Measurements from ENCODE around the gene DDI1.

DDI1 gene

DNA sequence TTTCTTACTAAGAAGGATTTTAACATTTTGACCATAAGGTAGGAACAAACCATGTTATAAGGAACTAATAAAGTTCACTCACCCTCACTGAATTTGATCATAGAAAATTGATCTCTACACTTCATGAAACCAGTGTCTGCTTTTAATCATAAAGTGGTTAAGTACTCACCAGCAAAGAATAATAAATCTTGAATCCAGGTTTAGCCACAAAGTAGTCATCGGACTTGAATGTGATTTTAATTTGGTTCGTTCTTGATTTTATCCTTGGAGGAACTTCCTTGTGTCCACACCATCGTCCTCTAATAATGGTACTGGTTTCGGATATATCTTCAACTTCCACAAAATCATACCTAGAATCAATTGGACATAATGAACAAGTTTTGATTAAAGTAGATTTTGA lies 40.5 kb upstream of the DDI1 start:
- TF ChIP-seq, protein P1, sequence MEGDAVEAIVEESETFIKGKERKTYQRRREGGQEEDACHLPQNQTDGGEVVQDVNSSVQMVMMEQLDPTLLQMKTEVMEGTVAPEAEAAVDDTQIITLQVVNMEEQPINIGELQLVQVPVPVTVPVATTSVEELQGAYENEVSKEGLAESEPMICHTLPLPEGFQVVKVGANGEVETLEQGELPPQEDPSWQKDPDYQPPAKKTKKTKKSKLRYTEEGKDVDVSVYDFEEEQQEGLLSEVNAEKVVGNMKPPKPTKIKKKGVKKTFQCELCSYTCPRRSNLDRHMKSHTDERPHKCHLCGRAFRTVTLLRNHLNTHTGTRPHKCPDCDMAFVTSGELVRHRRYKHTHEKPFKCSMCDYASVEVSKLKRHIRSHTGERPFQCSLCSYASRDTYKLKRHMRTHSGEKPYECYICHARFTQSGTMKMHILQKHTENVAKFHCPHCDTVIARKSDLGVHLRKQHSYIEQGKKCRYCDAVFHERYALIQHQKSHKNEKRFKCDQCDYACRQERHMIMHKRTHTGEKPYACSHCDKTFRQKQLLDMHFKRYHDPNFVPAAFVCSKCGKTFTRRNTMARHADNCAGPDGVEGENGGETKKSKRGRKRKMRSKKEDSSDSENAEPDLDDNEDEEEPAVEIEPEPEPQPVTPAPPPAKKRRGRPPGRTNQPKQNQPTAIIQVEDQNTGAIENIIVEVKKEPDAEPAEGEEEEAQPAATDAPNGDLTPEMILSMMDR (IDR thresholded peaks at IDR 0.05; ENCODE audit: borderline replicate concordance, control extremely low read depth, extremely low read depth, insufficient read depth, missing control alignments), result no peak
- DNase-seq (ENCODE audit: low spot score), result no peak
- in situ Hi-C loops (cut with MboI; ENCODE audit: low sequenced_read_pairs, unreplicated experiment), result no loop called here

DNA sequence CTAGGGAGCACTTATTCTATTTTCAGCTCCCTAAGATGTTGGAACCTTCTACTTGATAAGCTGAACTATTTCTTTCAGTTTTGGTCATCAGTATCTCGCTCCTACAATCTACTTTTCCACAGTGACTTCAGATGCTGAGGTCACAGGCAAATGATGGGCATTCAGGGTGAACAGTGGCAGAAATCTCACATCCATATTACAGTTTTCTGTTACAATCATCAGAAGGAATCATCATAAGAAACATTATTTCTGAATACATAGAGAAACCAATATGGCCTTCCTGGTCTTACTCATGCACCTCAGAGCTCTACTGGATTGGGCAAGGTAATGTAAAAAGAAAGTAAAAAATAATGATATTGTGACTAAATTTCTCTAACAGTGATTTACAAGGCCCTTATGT lies 39.4 kb upstream of the DDI1 start:
- peak; percentile 3 for DNase-seq (ENCODE audit: low spot score)
- TF ChIP-seq, protein P1 (IDR thresholded peaks at IDR 0.05; ENCODE audit: borderline replicate concordance, control extremely low read depth, extremely low read depth, insufficient read depth, missing control alignments), result no peak
- in situ Hi-C loops (cut with MboI; ENCODE audit: low sequenced_read_pairs, unreplicated experiment), result no loop called here

DNA sequence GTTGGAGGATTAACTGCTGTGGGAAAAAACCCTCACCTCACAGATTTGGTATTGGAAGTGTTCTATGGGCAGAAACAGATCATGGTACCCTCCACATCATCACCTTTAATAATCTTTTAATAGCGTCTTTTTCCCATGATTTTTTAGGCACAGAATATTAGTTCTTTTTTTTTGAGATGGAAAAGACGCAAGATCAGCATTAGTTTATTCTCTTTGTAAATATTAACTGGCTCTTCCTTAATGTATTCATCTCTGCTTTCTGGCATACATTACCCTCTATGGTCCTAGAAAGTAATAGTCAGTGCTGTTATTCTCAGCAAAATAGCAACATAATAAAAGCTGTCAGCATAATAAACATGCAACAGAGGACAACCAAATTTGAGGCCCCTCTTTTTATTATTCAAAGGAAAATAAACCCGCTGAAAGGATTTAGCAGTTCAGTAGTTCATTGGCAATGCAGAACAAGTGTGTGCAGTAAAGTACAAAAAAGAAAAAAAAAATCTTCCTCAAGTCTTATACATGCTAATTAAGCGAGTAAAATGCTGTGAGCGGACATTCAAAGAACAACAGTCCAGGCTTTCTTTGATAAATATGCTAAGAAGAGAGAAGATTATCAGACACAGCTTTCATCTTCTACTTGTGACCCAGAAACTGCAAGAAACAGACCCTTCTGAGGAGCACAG lies 37.5 kb upstream of the DDI1 start:
- in situ Hi-C loops (cut with MboI; ENCODE audit: low sequenced_read_pairs, unreplicated experiment), result no loop called here
- DNase-seq (ENCODE audit: low spot score), result no peak
- TF ChIP-seq, protein P1 (IDR thresholded peaks at IDR 0.05; ENCODE audit: borderline replicate concordance, control extremely low read depth, extremely low read depth, insufficient read depth, missing control alignments), result no peak

DNA sequence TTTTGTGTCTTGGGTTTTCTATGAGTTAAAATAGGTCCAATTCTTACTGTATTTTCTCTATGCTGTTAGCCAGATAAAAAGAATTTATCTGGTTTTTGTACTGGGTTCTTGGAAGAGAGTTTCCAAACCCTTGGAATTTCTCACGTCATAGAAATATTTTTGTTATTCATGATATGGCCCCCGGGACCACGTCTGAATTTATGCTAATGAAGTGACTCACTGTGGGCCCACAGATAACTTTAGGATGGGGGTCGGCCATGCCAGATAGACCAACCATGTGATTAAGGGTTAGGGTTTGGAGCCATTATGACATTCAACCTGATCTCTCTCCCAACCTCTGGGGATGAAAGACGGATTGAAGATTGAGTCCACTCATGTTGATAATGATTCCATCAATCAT lies 35.6 kb upstream of the DDI1 start:
- TF ChIP-seq, protein P1 (IDR thresholded peaks at IDR 0.05; ENCODE audit: borderline replicate concordance, control extremely low read depth, extremely low read depth, insufficient read depth, missing control alignments), result no peak
- in situ Hi-C loops (cut with MboI; ENCODE audit: low sequenced_read_pairs, unreplicated experiment), result no loop called here
- no peak for DNase-seq (ENCODE audit: low spot score)

DNA sequence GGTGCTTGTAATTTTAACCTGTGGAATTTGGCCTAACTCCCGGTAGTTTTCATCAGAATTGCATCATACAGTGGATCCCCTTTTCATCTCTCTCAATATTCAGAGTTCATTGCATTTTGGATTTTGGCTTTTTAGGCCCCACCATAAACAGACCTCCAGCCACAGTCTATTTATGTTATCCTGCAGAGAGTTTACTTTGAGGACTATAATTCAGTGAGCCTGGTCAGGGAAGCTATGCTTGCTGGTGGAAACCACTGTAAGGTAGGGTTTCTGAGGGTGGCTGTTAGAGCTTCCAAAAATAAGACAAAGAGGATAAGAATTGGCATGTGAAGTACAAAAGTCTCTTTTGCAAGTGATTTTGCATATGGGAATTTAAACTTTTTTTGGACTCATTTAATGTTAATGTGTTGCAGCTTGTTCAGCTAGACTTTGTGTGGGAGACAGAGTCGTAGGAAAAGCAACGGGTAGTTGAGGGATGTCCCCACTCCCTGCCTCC lies 34.8 kb upstream of the DDI1 start:
- in situ Hi-C loops (cut with MboI; ENCODE audit: low sequenced_read_pairs, unreplicated experiment), result no loop called here
- DNase-seq (ENCODE audit: low spot score), result no peak
- TF ChIP-seq, protein P1 (IDR thresholded peaks at IDR 0.05; ENCODE audit: borderline replicate concordance, control extremely low read depth, extremely low read depth, insufficient read depth, missing control alignments), result no peak

DNA sequence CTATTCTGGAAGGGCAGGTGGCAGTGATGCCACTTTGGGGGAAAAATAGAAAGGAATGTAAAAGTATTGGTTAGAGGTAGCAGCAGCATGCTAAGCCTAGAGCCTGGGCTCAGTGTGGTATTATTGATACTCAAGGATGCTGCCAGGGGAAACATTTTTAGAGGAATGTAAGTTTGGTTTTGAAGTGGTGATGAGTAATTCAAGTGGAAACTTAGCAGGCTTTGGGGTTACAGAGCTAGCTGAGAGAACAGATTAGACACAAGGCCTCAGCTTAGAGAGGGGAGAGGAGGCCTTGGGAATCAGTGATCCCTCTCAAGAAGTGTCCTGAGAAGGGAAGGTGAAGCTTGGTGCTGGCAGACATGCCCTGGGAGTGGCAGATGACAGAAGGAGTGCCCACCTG lies 32.9 kb upstream of the DDI1 start:
- in situ Hi-C loops (cut with MboI; ENCODE audit: low sequenced_read_pairs, unreplicated experiment), result no loop called here
- no peak for DNase-seq (ENCODE audit: low spot score)
- TF ChIP-seq, protein P1 (IDR thresholded peaks at IDR 0.05; ENCODE audit: borderline replicate concordance, control extremely low read depth, extremely low read depth, insufficient read depth, missing control alignments), result no peak

Data from GM13976 (cell line).